NCI-H2029 treated with DMSO at 0.1 percent for 48 hours (cell line): ENCODE results near the gene SYCP2L.
"Not testable (repeated sequence)": the region's sequence is repeated elsewhere in the genome, so short reads cannot be mapped to it uniquely, and the experiment has no call there.

ENCODE experiments used
- DNase-seq: peaks from one replicate; lab custom pipeline; 2025; lab: John Stamatoyannopoulos, UW

The SYCP2L gene

DNA sequence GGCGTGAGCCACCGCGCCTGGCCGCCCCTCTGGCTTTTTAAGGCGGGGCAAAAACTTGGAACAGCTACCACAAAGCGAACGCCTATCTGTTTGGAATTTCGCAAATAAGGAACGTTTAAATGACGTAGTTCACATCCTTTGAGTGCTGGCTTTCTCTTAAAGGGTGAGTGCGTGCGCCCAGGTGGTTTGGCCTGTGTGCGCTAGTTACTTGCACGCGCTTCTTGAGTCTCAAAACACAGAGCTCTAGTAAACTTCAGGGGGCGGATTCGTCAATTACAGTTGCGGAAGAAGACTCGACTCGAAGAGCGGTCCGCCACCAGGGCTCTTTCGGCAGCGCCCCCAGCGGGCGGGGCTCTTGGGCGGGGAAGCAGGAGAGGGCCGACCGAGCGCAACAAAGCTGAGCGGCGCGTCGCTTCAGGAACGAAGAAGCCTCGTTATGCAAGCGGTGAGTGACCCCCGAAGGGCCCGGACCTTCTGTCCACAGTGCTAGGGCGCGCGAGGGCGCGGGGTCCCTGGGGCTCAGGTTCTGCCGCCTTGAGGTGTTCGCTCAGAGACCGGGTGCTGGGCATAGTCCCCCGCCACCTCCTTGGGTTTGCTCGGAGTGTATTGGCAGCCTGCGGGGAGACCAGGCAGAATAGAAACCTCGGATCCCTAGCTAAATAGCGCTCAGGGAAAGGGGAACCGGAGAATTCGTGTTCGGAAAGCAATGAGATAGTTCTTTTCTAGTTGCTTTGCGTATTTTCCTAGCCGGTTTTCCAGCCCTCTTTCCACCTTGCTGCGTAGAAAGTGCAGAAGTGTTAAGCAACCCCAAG, at the start of gene SYCP2L:
SYCP2L (plus strand) TSS at position 362 of the 812 bp plus-strand sequence; CDS start at position 437, 75 bp downstream.
- no peak for DNase-seq

DNA sequence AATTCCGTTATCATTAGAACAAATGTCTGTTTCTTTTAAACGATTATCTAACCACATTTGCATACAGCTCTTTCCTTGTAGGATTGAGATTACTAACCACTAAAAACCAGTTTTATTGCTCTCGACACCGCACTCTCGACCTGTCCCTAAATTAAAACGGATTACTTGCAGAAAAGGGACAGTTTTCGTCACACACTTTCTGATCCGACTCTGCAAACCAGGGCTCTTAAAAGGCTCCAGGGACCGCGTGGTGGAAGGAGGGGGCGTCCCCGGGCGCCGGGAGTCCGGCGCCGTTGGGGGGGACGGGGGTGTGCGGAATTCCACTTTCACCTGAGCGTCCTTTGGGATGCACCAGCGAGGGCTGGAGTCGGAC, 49.2 kb upstream of the SYCP2L start:
- DNase-seq, result peak; percentile 59

- DNase-seq, result peak; percentile 87
Measured at GRCh38 chr6:10837995-10838793, 48.7 kb upstream of the SYCP2L start, which contains the start of gene MAK. Gene MAK (minus strand): TSS chr6:10838539. CDS start chr6:10830648, 7,891 bp downstream.

- peak; percentile 37 for DNase-seq
Measured at GRCh38 chr6:10838794-10839333, 48.0 kb upstream of the SYCP2L start.

- DNase-seq, result no peak
Measured at GRCh38 chr6:10843554-10843953, 43.3 kb upstream of the SYCP2L start.

GRCh38 chr6:10847684-10848083, 39.2 kb upstream of the SYCP2L start:
- no peak for DNase-seq

GRCh38 chr6:10849901-10850300, 37.0 kb upstream of the SYCP2L start:
- no peak for DNase-seq

DNA sequence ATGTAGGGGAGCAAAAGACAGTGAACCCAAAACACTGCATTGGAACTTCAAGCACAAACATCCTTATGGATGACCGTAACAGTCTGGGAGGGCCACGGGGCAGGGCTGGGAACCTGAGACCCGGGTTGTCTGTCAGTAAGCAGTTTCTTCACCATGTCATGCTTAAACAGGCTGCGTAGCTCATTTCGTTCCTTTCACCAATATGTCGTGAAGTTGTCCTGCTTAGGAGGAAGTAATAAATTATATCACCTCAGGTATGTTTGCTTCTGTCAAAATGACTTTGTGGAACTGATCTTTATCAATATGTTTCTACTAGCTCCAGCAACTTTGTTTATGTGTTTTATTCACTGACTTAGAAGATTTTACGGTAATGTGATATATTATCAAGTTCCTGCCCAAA, 36.1 kb upstream of the SYCP2L start:
- DNase-seq, result no peak

DNA sequence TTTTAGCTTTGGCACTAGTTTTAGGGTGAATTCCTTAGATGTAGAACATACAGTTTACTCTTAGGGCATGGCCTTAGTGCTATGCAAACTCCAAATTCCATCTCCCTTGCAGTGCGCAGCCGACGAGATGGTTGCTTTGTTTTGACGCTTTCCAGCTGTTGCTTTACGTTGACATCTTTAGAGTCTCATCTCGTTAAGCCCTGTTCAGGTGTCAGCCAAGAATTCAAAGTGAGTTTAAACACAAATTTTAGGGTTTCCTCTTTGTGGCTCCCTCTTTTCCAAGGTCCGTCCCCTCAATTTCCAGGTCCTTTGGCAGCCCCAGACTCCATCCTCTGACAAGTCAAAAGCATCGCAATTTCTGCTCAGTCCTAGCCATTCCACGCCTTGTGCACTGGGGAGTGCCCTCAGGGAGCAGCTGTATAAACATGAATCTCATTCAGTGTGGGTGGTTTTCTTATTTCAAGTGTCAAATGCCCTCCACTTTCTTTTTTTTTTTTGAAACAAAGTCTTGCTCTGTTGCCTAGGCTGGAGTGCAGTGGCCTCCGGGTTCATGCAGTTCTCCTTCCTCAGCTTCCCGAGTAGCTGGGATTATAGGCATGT, 34.4 kb upstream of the SYCP2L start:
- no peak for DNase-seq

GRCh38 chr6:10853849-10854300, 33.0 kb upstream of the SYCP2L start:
- not testable (repeated sequence) for DNase-seq

DNA sequence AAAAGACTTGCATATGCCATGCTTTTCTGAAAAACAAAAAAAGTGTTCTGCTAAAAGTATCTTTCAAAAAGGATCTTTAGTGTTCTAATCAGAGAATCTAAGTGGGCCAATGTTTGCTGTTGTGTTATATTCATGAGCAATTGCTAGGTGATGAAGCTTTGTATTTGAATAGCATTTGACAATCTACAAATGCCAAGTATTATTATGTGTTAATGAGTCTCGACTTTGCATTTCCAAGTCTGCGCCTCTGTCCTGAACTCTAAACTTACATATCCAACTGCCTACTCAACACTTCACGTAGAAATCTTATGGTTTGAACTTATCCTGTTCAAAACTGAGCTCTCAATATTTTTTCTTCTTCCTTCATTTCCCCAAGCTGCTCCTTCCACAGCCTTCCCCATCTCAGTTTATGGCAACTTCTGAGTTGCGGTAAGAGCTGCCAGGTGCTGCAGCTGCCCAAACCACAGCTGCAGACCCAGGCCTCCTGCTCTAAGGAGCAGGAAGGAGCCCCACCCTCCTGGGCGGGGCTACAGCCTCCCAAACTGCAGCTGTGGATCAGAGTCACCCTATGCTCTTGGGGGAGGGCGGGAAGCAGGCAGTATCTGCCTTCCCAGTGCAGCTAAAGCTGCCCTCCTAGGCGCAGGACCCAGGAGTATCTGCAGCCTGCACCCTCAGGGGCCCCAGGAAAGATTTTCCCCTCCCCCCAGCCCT, 31.8 kb upstream of the SYCP2L start:
- no peak for DNase-seq

DNA sequence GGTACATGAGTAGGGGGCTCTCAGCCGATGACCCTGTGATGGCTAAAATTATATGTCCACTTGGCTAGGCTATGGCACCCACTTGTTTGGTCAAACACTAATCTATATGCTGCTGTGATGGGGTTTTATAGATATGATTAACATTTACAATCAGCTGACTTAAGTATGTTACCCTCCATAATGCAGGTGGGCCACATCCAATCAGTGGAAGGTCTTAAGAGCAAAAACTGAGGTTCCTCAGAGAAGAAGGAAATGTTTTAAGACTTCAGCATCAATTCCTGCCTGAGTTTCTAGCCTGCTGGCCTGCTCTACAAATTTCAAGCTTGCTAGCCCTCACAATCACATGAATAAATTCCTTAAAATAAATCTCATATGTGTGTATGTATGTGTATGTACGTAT, 29.6 kb upstream of the SYCP2L start:
- no peak for DNase-seq

- no peak for DNase-seq
Measured at GRCh38 chr6:10861086-10861485, 25.8 kb upstream of the SYCP2L start.

DNA sequence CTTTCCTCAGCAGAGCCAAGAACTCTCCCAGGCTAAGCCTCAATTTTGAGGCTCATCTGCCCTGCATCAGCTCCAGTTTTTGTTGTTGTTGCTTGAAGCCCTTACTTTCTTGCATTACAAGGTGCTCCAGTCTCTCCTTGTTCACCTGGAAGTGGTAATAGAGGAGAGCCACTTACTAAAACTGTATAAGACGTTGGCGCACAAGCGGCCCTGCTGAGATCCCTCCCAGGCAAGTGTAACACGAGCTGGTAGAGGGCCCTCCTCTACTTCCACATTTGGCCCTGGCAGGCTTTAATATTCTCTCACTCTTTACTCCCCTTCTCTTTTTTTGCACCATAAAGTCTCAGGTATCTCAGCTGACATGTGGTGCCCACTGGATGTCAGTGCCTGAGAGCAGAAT, 24.5 kb upstream of the SYCP2L start:
- DNase-seq, result no peak

DNA sequence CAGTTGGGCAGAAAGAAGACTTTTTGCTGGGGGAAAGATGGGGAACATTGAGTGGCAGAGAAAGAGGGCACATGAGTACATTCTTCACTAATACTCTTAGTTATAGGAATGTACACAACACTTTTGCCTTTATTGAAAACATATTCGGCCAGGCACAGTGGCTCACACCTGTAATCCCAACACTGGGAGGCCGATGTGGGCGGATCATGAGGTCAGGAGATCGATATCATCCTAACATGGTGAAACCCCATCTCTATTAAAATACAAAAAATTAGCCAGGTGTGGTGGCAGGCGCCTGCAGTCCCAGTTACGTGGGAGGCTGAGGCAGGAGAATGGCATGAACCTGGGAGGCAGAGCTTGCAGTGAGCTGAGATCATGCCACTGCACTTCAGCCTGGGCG, 23.8 kb upstream of the SYCP2L start:
- DNase-seq, result not testable (repeated sequence)

GRCh38 chr6:10866709-10867108, 20.1 kb upstream of the SYCP2L start:
- not testable (repeated sequence) for DNase-seq

GRCh38 chr6:10867952-10868351, 18.9 kb upstream of the SYCP2L start:
- DNase-seq, result no peak

- no peak for DNase-seq
Measured at GRCh38 chr6:10873374-10873773, 13.5 kb upstream of the SYCP2L start.

DNA sequence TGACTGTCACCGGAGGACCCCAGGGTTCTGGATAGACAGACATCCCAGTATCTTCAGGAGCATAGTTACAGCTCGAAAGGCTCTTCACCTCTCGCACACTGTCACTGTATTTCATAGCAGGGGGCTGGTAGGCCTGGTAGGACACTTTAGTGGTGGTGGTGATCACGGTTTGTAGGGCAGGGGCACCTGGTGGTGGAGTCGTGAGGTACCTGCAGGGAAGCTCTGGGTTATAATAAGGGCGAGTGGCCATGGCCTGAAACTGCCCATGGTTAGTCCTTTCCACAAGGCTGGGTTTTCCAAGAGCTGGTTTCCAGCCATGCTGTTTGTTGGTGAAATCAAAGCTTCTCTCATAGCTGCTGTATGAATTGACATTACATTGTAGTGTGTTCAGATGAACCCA, 12.6 kb upstream of the SYCP2L start:
- no peak for DNase-seq

- no peak for DNase-seq
Measured at GRCh38 chr6:10875026-10875425, 11.8 kb upstream of the SYCP2L start.

DNA sequence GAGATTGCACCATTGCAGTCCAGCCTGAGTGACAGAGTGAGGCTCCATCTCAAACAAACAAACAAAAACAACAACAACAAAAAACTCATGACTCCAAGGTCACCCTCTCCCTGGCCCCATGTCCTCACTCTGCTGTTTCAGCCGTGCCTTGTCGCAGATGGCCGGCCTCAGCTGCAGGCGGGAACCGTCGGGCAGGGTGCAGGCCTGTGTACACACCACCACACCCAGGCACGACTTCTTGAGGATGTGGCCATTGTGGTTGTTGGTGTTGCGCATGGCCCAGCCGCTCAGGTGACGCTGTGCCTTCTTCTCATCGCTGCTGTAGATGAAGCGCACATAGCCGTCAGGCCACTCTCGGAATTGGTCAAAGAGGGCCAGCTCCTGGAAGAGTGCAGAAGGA, 9.8 kb upstream of the SYCP2L start:
- no peak for DNase-seq

DNA sequence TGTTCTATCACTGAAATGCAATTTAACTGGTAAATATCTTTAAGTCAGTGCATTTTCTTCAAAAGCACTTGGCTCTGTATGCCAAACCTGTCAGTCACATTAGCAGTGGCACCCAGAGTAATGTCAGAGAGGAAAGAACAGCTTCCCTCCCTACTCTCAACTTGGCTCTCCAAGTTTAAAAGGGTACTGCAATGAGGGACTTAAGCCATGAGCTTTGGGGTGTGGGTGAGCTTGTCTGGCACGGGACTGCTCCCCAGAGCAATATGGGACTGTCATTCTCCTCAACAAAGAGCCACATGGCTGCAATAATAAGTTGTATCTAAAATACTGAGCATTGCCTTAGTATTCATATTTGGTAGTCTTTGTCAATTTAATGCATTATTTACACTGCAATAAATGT, 9.0 kb upstream of the SYCP2L start:
- no peak for DNase-seq
